Measurements from ENCODE around the gene TRIAP1.
A peak's percentile ranks its signal among the peaks of the same experiment; 100 is the strongest.
"Not testable (repeated sequence)": the region's sequence is repeated elsewhere in the genome, so short reads cannot be mapped to it uniquely, and the experiment has no call there.

The TRIAP1 gene

DNA sequence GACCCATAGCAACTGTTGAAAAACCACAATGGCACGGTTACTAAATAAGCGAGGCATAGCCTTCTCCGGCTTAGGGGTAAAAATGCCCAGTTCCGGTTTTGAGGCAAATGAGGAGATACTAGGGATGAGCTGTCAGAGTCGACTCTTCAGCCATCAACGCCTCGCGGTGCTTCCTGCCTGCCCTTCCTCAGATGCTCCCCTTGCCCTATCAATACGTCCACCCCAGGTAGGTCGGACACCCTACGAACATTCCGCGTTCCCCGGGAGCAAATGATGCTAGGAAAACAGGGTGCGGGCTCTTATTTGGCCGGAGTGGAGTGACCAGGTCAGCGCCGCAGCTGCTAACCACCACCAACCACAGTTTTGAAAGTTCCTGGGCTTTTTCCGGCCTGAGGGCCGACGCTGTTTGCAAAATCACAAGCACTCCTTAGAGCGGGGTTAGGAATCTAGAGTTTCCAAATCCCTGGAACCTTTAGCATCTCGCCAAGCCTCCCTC, 22.2 kb upstream of the TRIAP1 start:
- peak; percentile 28 for DNase-seq

DNA sequence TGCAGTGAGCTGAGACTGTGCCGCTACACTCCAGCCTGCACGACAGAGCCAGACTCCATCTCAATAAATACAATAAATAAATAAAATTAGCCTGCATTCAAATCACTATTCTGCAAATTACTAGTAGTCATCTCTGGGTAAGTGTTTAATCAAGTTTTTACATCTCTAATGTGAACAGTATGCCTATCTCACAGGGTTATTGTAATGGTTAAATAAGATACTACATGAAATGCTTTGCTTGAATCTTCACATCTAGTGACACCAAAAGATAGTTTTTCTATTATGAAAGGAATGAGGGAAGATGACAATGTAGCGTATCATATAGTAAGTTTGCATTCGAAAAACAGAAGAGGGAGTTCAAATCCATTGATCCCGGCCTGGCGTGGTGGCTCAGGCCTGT, 21.3 kb upstream of the TRIAP1 start:
- no peak for DNase-seq

DNA sequence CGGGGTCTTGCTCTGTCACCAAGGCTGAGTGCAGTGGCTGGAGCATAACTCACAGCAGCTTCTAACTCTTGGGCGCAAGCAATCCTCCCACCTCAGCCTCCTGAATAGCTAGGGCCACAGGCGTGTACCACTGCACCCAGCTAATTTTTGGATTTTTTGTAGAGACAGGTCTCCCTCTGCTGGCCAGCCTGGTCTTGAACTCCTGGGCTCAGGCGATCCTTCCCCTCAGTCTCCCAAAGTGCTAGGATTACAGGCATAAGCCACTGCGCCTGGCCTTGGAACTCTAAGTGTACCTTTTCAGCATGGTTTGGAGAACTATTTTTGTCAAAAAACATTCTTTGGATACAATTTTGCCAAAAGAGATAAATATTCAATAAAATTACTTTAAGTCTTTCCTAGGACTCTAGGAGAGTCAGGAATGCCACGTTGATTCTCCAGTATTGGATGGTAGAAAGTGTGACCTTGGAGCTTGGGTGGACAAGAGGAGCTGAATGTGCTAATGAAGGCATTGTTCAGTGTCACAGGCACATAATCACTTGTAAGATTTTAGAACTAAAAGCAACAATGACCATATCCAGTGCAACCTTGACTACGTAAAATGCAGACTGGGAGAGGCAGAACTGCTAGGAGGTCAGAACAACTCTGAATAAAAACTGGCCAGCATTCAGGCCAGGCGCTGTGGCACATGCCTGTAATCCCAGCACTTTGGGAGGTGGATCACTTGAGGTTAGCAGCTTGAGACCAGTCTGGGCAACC, 20.6 kb upstream of the TRIAP1 start:
- DNase-seq, result peak; percentile 75

DNA sequence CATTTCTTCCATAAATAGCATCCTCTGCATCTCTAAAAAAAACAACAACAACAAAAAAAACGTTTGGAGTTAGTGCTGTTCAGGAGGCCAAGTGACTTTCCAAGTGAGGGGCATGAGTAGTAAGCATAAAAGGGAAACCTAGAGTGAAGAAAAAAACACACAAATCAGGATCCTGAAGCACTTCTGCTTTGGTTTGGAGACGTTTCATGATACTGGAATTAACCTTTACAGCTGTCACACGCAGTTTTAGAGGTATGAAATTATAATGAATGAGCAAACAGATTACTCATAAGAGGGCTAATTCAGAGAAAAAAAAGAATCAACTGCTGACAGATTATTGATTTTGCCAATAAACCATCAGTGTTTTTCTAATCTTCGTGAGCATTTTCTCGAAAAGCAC, 19.6 kb upstream of the TRIAP1 start:
- DNase-seq, result no peak

GRCh38 chr12:120463712-120464111, 17.5 kb upstream of the TRIAP1 start:
- DNase-seq, result no peak

DNA sequence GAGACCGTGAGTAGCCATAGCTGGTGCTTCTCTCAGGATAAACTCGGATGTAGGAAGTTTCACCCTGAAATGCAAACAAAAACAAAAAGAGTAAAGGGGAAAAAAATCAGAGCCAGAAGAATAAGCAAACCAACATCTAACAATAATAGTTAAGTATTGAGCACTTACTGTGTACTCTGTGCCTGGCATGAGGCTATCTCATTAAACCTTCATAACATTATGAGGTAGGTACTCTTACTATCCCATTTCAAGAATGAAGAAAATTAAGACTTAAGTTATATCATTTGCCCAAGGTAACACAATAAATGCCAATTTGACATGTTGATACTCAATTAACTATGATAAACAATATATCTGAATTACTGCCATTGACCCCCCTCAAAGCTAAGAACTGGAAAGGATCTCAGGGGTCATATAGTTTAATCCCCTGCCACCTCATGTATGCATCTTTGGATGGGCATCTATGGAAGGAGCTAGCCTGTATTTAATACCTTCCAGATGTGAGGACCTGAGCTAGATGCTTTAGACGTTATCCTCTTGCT, 16.0 kb upstream of the TRIAP1 start:
- DNase-seq, result no peak

DNA sequence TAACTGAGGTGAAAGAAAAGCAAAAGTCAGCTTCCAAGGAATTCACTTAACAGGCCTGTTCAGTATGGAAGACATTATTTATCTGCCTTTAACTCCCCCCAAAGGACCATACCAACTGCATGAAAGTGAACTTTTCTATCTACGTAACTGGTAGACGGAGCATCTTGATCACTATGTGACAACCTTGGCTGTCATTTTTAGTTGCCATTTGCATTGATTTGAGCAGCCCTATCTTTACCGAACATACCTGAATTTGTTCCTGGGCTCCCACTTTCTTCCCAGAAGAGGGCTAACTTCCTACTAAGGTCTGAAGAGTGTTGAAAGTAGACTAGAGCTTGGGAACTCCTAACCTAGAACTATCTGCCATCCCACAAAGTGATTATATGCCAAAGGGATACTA, 14.0 kb upstream of the TRIAP1 start:
- no peak for DNase-seq

DNA sequence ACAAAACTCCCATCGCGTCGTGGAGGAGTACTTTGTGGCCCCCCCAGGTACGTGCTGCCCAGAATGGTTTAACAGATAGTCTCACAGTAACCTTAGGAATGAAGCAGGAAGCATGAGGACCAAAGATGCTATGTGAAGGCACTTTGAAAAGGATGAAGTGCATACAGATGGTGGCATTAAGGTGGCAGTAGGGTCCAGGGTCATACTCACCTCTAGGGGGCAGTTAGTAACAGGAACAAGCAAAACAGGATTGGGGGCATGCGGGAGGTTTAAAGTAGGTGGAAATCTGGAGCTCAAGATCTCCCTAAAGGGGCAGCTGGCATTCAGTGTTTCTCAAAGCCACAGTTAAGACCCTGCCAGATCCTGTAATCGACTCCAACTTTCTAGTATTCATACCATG, 10.9 kb upstream of the TRIAP1 start:
- peak; percentile 76 for DNase-seq

- no peak for DNase-seq
Measured at GRCh38 chr12:120455302-120455701, 9.1 kb upstream of the TRIAP1 start.

GRCh38 chr12:120453977-120454376, 7.8 kb upstream of the TRIAP1 start:
- peak; percentile 66 for DNase-seq

DNA sequence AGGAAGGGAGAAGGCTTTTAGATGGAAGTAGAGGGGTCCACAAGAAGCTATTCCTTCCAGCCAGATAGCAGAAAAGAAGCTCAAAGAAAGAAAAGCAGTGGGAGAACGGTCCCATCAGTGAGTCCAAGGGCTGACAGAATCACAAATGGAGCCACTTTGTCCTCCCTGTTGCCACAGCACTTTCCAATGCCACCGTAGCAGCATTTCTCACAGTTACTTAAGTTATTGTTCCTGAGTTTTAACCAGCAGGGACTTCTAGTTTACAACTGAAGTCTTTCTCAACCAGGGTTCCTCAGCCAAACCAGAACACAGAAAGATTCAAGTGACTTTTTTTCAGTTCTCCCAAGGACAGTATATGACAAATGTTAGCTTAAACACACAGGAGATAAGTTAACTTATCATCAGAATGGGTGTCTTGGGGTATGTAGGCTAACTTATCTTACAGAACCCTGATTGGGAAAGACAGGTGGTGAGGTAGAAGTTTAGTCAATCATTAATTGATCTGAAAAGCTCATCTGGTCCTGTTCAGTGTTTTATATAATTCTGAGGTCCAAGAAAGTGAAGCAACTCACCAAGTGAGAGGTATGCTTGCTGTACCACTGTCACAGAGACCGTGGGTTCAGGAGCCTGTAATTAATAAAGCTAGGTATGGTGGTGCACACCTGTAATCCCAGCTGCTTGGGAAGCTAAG, 7.0 kb upstream of the TRIAP1 start:
- no peak for DNase-seq

DNA sequence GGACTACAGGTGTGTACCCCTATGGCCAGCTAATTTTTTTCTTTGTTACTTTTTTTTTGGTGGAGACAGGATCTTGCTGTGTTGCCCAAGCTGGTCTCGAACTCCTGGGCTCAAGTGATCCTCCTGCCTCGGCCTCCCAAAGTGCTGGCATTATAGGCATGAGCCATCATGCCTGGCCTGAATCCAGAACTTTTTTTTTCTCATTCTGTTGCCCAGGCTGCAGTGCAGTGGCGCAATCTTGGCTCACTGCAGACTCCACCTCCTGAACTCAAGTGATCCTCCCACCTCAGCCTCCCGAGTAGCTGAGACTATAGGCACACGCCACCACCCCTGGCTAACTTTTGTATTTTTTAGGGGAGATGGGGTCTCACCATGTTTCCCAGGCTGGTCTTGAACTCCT, 6.3 kb upstream of the TRIAP1 start:
- not testable (repeated sequence) for DNase-seq

DNA sequence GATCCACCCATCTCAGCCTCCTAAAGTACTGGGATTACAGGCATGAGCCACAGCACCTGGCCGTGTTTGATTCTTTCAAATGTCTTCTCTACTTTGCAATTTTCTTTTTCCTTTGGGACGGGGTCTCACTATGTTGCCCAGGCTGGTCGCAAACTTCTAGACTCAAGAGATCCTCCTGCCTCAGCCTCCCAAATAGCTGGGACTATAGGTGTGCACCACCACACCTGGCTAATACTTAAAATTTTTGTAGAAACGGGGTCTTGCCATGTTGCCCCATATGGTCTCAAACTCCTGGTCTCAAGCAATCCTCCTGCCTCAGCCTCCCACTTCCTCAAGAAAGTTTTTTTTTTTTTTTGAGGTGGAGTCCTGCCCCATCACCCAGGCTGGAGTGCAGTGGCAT, 1.8 kb upstream of the TRIAP1 start:
- DNase-seq, result no peak

DNA sequence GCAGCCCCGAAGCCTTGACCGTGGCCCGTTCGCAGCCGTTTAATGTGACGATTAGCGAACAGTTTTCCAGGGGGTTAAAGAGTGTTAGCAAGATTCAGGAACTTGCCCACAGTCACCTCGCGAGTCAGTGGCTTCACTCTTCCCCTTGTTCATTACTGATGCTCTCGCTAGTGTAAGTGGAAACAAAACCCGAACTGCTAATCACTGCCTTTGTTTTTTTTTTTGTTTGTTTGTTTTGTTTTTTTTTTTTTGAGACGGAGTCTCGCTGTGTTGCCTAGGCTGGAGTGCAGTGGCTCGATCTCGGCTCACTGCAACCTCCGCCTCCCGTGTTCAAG, 627 bp upstream of the TRIAP1 start:
- DNase-seq, result not testable (repeated sequence)

DNA sequence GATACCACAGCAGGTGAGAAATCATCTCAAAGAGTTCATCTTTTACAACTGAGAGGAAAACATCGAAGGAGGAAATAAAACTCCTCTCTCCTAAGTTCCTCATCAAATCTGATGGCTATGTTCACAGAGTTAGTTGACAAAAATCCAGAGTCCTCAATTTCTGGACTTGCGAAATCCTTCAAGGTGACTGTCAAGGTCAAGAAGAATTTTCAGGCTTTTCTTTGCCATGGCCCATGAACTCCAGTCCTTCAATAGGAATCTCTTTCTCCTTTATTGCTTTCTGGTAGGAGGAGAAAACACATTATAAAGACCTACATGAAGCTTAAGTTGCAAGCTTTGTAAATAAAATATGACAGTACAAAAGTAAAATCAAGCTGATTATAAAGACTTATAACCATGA, 1.5 kb downstream of the TRIAP1 start:
- no peak for DNase-seq

DNA sequence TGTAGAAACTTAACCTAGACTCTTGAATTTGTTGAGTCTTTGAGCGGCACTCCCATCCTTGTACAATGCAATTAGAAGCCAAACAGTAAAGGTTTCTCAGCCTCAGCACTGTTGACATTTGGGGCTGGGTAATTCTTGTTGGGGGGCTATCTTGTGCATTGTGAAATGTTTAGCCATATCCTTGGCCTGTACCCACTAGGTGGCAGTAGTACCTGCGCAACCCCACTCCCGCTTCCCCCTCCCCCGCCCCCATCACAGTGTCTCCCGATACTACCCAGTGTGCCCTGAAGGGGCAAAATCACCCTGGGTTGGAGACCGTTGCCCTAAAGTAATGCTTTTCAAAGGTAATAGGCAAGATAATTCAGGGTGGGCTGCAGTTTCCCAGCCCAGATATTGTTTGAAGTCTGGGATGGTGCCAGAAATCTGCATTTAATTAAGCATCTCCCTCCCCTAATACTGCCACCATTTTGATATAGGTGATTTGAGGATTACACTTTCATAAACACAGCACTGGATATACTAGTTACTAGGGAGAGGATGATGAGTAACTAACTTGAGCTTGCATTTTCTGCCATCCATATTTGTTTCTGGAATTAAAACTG, 6.4 kb downstream of the TRIAP1 start:
- DNase-seq, result peak; percentile 84

- DNase-seq, result peak; percentile 70
Measured at GRCh38 chr12:120438495-120439198, 7.5 kb downstream of the TRIAP1 start.

DNA sequence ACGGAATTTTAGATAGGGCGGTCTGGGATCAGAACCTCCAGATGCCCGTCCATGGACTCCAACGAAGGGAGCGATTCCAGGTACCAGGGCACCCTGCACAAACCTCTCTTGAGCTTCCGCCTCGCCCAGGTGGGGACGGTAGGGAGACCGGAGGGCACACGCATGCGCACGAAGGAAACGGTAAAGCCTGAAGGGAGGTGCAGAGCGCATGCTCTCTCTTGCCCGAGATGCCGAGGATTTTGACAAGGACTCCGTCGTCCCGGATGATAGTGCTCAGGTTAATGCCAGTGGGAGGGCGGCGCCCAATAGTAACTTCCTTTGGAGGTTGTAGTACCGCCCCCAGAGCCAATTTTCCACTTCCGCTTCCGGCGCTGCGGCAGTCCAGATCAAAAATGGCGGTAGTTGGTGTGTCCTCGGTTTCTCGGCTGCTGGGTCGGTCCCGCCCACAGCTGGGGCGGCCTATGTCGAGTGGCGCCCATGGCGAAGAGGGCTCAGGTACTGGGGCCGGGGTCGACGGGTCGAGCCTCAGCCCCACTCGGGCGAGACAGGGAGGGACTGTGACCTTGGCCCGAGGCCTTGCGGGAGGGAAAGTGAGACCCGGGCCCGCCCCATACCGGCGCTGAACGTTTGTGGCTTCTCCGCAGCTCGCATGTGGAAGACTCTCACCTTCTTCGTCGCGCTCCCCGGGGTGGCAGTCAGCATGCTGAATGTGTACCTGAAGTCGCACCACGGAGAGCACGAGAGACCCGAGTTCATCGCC, 8.3 kb downstream of the TRIAP1 start, which contains the start of gene COX6A1:
COX6A1 (plus strand) TSS at position 379 of the 760 bp plus-strand sequence; CDS start at position 393, 14 bp downstream.
- peak; percentile 100 for DNase-seq

- no peak for DNase-seq
Measured at GRCh38 chr12:120432772-120433525, 13.2 kb downstream of the TRIAP1 start.

- no peak for DNase-seq
Measured at GRCh38 chr12:120429368-120429767, 16.8 kb downstream of the TRIAP1 start.

DNA sequence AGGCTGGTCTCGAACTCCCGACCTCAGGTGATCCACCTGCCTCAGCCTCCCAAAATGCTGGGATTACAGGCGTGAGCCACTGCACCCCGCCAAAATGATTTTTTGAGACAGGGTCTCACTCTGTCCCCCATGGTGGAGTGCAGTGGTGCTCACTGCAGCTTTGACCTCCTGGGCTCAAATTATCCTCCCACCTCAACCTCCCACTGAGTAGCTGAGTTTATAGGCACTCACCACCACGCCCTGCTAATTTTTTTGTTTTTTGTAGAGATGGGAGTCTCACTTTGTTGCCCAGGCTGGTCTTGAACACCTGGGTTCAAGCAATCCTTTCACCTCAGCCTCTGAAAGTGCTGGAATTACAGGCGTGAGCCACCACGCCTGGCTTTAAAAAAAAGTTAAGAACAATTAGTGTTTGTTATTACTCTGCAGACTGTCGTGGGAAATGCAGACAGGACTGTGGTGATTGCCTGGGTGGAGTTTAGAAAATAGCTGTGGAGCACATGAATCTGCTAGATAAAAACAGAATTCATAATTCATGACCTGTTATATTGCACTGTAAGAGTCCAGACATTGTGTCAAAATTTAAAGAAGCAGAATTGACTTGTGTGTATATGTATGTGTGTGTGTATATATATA, 17.5 kb downstream of the TRIAP1 start:
- no peak for DNase-seq

Data from NCI-H82 (cell line).